ENCODE measurements around the gene TACR2.

Gene TACR2

DNA sequence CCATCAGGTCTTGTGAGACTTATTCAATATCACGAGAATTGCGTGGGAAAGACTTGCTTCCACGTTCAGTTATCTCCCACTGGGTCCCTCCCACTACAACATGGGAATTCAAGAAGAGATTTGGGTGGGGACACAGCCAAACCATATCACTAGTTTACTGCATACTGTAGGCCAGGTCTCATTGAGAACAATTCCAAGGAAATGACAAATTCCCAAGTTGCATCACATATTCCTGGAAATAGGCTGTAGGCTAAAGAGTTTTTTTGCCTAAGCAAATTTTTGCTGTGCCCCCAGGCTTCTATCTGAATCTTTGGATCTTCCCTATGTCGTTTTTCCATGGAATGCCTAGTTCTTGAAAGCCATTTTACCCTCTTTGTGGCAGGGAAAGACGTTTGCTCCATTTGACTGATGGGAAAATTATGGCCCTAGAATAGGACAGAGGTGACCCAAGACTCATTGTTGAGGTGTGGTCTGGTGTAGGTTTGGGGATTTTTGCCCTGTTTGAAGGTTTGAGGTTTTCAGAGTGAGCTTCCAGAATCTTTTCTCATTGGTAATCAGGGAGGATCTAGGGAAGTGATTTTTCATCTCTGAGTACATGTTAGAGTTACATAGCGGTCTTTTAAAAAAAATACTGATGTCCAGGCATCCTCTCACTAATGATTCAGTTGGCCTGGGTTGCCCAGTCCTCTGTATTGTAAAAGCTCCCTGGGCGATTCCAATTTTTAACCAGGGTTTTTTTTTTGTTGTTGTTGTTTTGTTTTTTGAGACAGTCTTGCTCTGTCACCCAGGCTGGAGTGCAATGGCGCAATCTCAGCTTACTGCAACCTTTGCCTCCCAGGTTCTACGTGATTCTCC is 44.4 kb downstream of the TACR2 start:
- no peak for DNase-seq (ENCODE audit: low read depth)

DNA sequence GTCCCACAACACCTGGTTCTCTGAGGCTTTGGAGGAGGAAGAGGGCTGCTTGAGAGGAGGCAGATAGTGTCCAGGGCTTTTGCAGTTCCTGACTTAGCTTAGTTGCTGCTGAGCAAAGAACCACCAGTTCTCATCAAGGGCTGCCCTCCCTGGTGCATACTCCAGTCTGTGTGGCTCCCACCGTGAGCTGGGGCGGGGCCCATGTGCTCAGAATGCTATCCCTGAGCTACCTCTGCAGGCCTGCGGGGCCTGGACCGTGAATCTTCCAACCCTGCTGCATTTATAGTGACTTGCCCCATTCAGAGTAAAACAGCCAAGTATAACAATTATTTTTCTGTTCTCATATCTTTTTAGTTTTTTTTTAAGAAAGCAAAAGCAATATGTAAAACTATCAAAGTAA is 49.2 kb downstream of the TACR2 start:
- DNase-seq (ENCODE audit: low read depth), result no peak

GRCh38 chr10:69366738-69367137 is 50.0 kb downstream of the TACR2 start:
- DNase-seq (ENCODE audit: low read depth), result no peak

DNA sequence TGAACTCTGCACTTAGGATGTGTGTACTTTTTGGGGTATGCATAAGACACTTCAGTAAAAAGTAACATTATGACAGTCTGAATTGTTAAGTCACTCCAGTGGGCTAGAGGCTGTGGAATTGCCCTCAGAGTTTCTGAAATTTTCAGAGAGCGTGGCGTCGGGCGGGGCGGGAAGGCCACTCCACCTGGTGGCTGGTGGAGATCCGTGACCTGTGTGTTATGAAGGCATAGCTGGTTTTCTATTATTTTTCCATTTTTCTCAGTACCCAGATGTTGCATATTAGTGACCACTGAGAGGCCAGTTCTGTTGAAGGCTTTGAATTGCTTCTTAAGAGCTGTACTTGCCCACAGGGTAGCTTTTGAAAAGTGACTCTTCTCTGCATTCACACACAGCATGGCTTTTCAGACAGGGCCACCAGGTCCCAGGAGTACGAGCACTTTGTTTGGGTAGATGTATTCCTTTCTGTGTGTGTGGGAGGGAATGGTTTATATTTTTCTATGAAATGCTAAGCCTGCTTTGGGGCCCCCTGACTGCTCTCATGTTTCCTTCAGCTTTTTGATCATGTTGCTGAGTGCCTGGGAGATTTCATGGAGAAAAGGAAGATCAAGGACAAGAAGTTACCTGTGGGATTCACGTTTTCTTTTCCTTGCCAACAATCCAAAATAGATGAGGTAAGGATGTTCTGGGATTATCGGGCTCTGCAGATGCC is 52.3 kb downstream of the TACR2 start:
- DNase-seq (ENCODE audit: low read depth), result no peak

GRCh38 chr10:69363666-69364065 is 53.1 kb downstream of the TACR2 start:
- DNase-seq (ENCODE audit: low read depth), result no peak

GRCh38 chr10:69362471-69362954 is 54.2 kb downstream of the TACR2 start:
- peak; percentile 32 for DNase-seq (ENCODE audit: low read depth)

GRCh38 chr10:69361303-69361614 is 55.5 kb downstream of the TACR2 start:
- no peak for DNase-seq (ENCODE audit: low read depth)

DNA sequence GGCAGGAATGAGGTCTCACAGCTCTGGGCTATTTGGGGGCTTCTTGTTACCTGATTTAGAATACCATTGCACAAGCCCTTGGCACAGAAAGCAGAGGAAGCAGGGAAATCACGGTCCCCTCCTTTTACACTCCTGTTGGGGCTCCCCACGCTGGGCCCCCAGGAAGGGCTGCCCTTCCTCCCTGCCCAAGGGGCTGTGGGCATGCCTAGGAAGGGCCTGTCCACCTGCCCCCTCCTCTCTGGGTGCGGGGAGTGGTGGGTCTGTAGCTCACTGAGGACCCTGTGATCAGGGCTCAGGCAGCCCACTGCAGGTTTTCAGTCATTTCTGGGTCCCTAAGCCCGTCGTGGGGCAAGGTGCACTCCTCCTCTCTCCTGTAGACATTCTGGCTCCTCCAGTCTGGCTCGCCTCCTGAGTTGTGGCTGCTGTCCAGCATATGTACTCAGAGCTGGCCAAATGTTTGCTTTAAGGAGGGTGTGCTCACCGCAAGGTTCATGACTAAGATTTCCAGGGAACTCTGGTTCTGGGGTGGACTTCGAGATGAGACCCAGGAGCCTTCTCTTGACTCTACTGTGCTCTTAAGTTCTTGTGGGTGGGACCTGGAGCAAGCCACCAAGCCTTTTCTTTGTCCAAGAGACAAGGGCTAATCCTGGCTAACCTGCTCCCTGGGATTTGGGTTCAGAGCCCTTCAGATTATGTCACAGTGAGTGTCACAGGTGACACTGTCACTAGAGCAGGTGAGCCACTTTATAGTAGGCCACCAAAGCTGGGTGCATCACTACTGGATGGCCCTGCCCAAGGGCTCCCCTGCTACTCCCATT is 56.0 kb downstream of the TACR2 start:
- DNase-seq (ENCODE audit: low read depth), result peak; percentile 74

DNA sequence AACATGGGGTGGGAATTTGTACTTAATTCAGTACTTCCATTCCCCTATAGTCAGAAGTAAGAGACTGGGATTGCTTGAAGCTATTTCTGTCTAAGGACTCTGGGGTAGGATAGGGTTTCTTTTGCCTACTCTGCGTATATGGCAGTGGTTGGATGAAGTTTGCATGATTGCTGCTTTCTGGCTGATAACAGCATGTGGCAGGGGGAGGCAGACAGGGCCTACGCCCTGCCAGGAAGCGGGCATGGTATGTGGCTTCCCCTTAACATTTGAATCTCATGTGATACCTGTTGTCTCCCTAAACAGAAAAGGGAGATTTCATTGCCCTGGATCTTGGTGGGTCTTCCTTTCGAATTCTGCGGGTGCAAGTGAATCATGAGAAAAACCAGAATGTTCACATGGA is 57.1 kb downstream of the TACR2 start:
- no peak for DNase-seq (ENCODE audit: low read depth)

DNA sequence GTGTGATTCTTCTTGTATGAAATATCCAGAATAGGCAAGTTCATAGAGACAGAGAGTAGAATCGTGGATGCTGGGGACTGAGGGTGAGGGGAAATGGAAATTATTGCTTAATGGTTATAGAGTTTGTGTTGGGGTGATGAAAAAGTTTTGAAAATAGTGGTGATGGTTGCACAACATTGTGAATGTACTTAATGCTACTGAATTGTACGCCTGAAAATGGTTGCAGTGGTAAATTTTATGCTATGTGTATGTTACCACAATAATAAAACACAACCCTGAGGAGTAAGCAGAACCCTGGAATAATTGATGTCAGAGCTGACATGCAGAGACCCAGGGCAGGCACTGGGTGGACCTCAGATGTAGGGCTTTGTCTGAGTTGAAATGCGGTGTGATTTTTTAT is 57.6 kb downstream of the TACR2 start:
- no peak for DNase-seq (ENCODE audit: low read depth)

- DNase-seq (ENCODE audit: low read depth), result no peak
Measured at GRCh38 chr10:69358148-69358795, 58.4 kb downstream of the TACR2 start.

GRCh38 chr10:69356187-69356586 is 60.5 kb downstream of the TACR2 start:
- no peak for DNase-seq (ENCODE audit: low read depth)

GRCh38 chr10:69353977-69354635 is 62.6 kb downstream of the TACR2 start:
- DNase-seq (ENCODE audit: low read depth), result no peak

Measured in fibroblast of the conjunctiva (primary cell).